Breast epithelium (tissue), 4 donors: ENCODE data around the gene SLC2A10. TPM values are rescaled to one million over a fixed set of nuclear protein-coding genes. Genes with fewer than 3 reads are reported as not detected.

Experiments used
- DNase-seq, 2 donors: peaks; one replicate each; pipeline ENCODE4 v3.0.0-alpha.2; 2019; ENCODE audit warnings: low spot score in 2 of 2
- H3K27ac ChIP-seq, 2 donors: fragments of 200-600 bp; sonication (generic) in 1 of 2; one replicate each; pipeline ENCODE4 v1.5.1; 2016 to 2019; ENCODE audit warnings: mild to moderate bottlenecking in 1 of 2
- H3K27me3 ChIP-seq, 2 donors: fragments of 200-600 bp; sonication (generic) in 1 of 2; one replicate each; pipeline versions ENCODE4 v1.5.1 to v1.6.0; 2017 to 2019; ENCODE audit warnings: control low read depth in 1 of 2, mild to moderate bottlenecking in 1 of 2
- H3K36me3 ChIP-seq: fragments of 200-600 bp; one replicate; pipeline ENCODE4 v1.5.1; 2019
- H3K4me1 ChIP-seq, 2 donors: fragments of 200-600 bp; sonication (generic); one replicate each; pipeline ENCODE4 v1.5.1; 2016 to 2019; ENCODE audit warnings: control low read depth in 1 of 2
- H3K4me3 ChIP-seq, 3 donors: fragments of 200-600 bp; sonication (generic); 1 replicate in 2 of 3; 2 replicates in 1 of 3; pipeline ENCODE4 v1.5.1; 2016 to 2019; ENCODE audit warnings: mild to moderate bottlenecking in 3 of 3, moderate library complexity in 2 of 3
- H3K9me3 ChIP-seq, 2 donors: fragments of 200-600 bp; sonication (generic) in 1 of 2; one replicate each; pipeline ENCODE4 v1.5.1; 2016 to 2019; ENCODE audit warnings: control low read depth in 1 of 2
- POLR2A ChIP-seq: fragments of 450-650 bp; IDR thresholded peaks from one replicate; pipeline ENCODE4 v1.6.1; 2016; ENCODE audit warnings: antibody characterized with exemption, mild to moderate bottlenecking, moderate library complexity
- POLR2AphosphoS5 ChIP-seq, 3 donors: sonication (generic); formaldehyde crosslinking; IDR thresholded peaks; one replicate each; pipeline ENCODE4 v1.6.1; 2017; ENCODE audit warnings: antibody characterized with exemption in 3 of 3
- intact Hi-C: fragments of 100-400 bp; cut with DNase I; formaldehyde crosslinking; loops from one replicate; pipeline ENCODE4 v1.15.1; 2023; ENCODE audit warnings: low total_unique reads
- total RNA-seq, 3 donors: library from RNA; depleted of rRNA; stranded (reverse); fragments of >200 nt; gene quantifications; one replicate each; pipeline ENCODE4 v1.1.0, GENCODE V29; 2016
- TF ChIP-seq, protein P1 (sequence below), 3 donors: fragments of 450-650 bp; IDR thresholded peaks; one replicate each; pipeline ENCODE4 v1.5.1; 2016 to 2017; ENCODE audit warnings: antibody characterized with exemption in 3 of 3, mild to moderate bottlenecking in 3 of 3, moderate library complexity in 3 of 3

SLC2A10 gene
- total RNA-seq, 3 donors from 2014 or later, result 19.8 to 42.9 (median 26.9) TPM

DNA sequence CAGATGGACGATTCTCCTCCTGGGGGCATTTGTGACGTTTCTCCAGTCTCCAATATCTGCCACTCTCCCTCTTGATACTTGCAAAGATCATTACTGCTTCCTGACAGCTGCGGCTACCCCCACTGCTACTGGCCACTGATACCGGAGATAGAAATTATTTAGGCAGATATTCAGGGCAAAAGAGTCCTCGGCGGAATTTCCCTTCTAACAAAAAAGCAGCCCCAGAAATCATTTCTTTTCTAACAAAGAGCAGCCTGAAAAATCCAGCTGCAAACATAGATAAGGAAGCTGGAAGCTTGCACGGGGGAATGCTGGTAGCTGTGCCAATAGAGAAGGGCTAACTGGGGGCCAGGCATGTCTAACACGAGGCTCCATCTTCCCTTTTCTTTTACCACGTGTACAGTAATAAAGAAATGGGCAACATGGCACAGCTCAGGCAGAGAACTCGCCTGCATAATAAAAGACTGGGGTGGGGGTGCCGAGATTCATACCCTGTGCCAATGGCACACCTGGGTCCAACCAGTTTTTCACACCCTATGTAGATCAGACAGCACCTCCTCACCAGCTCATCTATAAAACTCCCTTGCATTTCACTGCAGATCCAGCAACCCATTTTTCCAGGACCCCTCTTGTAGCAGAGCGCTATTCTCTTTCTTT is 26.3 kb upstream of the SLC2A10 start:
- H3K9me3 ChIP-seq, result no peaks in the 10 kb centered on the region
- TF ChIP-seq POLR2AphosphoS5 (IDR thresholded peaks at IDR 0.05), result no peak
- TF ChIP-seq POLR2A, result no peak
- TF ChIP-seq, protein P1, sequence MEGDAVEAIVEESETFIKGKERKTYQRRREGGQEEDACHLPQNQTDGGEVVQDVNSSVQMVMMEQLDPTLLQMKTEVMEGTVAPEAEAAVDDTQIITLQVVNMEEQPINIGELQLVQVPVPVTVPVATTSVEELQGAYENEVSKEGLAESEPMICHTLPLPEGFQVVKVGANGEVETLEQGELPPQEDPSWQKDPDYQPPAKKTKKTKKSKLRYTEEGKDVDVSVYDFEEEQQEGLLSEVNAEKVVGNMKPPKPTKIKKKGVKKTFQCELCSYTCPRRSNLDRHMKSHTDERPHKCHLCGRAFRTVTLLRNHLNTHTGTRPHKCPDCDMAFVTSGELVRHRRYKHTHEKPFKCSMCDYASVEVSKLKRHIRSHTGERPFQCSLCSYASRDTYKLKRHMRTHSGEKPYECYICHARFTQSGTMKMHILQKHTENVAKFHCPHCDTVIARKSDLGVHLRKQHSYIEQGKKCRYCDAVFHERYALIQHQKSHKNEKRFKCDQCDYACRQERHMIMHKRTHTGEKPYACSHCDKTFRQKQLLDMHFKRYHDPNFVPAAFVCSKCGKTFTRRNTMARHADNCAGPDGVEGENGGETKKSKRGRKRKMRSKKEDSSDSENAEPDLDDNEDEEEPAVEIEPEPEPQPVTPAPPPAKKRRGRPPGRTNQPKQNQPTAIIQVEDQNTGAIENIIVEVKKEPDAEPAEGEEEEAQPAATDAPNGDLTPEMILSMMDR (IDR thresholded peaks at IDR 0.05), result no peak
- no peaks in the 10 kb centered on the region for H3K27me3 ChIP-seq
- no peaks in the 10 kb centered on the region for H3K36me3 ChIP-seq
- peak overlapping the region in 2 of 3 donors; percentile 44 to 62 for H3K4me3 ChIP-seq
- H3K4me1 ChIP-seq, result peaks cover 0 to 3% of the 10 kb centered on the region in 2 donors
- peak overlapping the region in 1 of 2 donors; percentile 77 for H3K27ac ChIP-seq
- intact Hi-C loops, result loop anchor here (10.0 kb wide), 1 partner anchor 1338 kb away; the partner anchor contains the start of gene SDC4
- DNase-seq, result no peak

DNA sequence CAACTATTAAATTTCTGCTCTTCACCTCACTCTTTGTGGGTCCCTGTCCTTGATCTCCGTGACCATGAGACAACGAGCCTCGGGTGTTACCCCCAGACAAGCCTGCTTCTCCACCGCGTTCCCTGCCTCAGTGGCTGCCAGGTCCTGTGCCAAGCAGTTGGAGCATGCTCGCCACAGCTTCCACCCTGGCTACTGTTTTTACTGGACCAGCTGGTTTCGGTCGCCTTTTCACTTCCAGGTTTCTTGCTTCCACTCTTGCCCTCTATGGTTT is 25.8 kb upstream of the SLC2A10 start:
- Histone ChIP-seq H3K27ac (peak overlapping the region in 1 of 2 donors; percentile 77), H3K4me1 (peaks cover 0 to 3% of the 10 kb centered on the region in 2 donors)
- intact Hi-C loops, result loop anchor here (10.0 kb wide), 1 partner anchor 1339 kb away; the partner anchor contains the start of gene SDC4

GRCh38 chr20:46683939-46684750 is 25.3 kb upstream of the SLC2A10 start:
- peak in 1 of 2 donors; percentile 49 for DNase-seq
- H3K27ac ChIP-seq, result peak overlapping the region; percentile 41 to 77
- H3K4me1 ChIP-seq, result peaks cover 0 to 3% of the 10 kb centered on the region in 2 donors

More for the DNA sequence above, 25.8 kb upstream of the SLC2A10 start:
- Histone ChIP-seq H3K4me3 (peak overlapping the region; percentile 23 to 62 (median 44)), H3K36me3 (no peaks in the 10 kb centered on the region), H3K27me3 (no peaks in the 10 kb centered on the region), H3K9me3 (no peaks in the 10 kb centered on the region)
- DNase-seq, result no peak
- TF ChIP-seq, protein P1 (IDR thresholded peaks at IDR 0.05), result no peak
- TF ChIP-seq POLR2AphosphoS5 (IDR thresholded peaks at IDR 0.05) (no peak), POLR2A (no peak)

GRCh38 chr20:46688151-46689081 is 21.0 kb upstream of the SLC2A10 start:
- Histone ChIP-seq H3K36me3 (no peaks in the 10 kb centered on the region), H3K27ac (peak overlapping the region; percentile 95 to 97), H3K9me3 (no peaks in the 10 kb centered on the region), H3K4me3 (peak overlapping the region; percentile 69 to 92 (median 83)), H3K27me3 (no peaks in the 10 kb centered on the region), H3K4me1 (peaks cover 0 to 3% of the 10 kb centered on the region in 2 donors)
- TF ChIP-seq, protein P1 (IDR thresholded peaks at IDR 0.05), result no peak
- TF ChIP-seq POLR2A (no peak), POLR2AphosphoS5 (IDR thresholded peaks at IDR 0.05) (no peak)
- DNase-seq, result peak in 1 of 2 donors; percentile 40
- intact Hi-C loops, result loop anchor here (10.0 kb wide), 1 partner anchor 1344 kb away; the partner anchor contains the start of gene SDC4

More at GRCh38 chr20:46683939-46684750, 25.3 kb upstream of the SLC2A10 start:
- Histone ChIP-seq H3K4me3 (peak overlapping the region; percentile 23 to 62 (median 44)), H3K9me3 (no peaks in the 10 kb centered on the region), H3K27me3 (no peaks in the 10 kb centered on the region), H3K36me3 (no peaks in the 10 kb centered on the region)
- TF ChIP-seq, protein P1 (IDR thresholded peaks at IDR 0.05), result no peak
- TF ChIP-seq POLR2A (no peak), POLR2AphosphoS5 (IDR thresholded peaks at IDR 0.05) (peak in 1 of 3 donors; percentile 32)
- intact Hi-C loops, result loop anchor here (10.0 kb wide), 1 partner anchor 1339 kb away; the partner anchor contains the start of gene SDC4
